GM23248 (cell line): ENCODE data around the gene DNAJB7. TPM values are rescaled to one million over a fixed set of nuclear protein-coding genes. Genes with fewer than 3 reads are reported as not detected.
"Not testable (repeated sequence)": the region's sequence is repeated elsewhere in the genome, so short reads cannot be mapped to it uniquely, and the experiment has no call there.

ENCODE experiments used
- DNase-seq: peaks from one replicate; pipeline ENCODE4 v3.0.0-alpha.2; 2015
- H2AFZ ChIP-seq: fragments of 200-600 bp; sonication (generic); 2 replicates; pipeline ENCODE4 v1.6.1; 2016; ENCODE audit warnings: antibody characterized with exemption
- H3F3A ChIP-seq: fragments of 200-600 bp; sonication (generic); 2 replicates; pipeline ENCODE4 v1.6.1; 2016; ENCODE audit warnings: mild to moderate bottlenecking, antibody characterized with exemption, mixed run types; ENCODE audit not compliant: insufficient read depth
- H3K27ac ChIP-seq: fragments of 200-600 bp; sonication (generic); 2 replicates; pipeline ENCODE4 v1.5.1; 2016; ENCODE audit warnings: mild to moderate bottlenecking
- H3K27me3 ChIP-seq: fragments of 200-600 bp; sonication (generic); replicated peaks from 2 replicates; pipeline ENCODE4 v1.6.1; 2016; ENCODE audit warnings: mild to moderate bottlenecking; ENCODE audit not compliant: insufficient read depth
- H3K36me3 ChIP-seq: fragments of 200-600 bp; sonication (generic); 2 replicates; pipeline ENCODE4 v1.6.1; 2016; ENCODE audit warnings: low read depth, mild to moderate bottlenecking
- H3K4me1 ChIP-seq: fragments of 200-600 bp; sonication (generic); 2 replicates; pipeline ENCODE4 v1.6.1; 2016; ENCODE audit warnings: mild to moderate bottlenecking; ENCODE audit not compliant: insufficient read depth
- H3K4me2 ChIP-seq: fragments of 200-600 bp; sonication (generic); one replicate; pipeline ENCODE4 v1.6.1; 2016; ENCODE audit warnings: mild to moderate bottlenecking; ENCODE audit not compliant: unreplicated experiment
- H3K4me3 ChIP-seq: fragments of 200-600 bp; sonication (generic); 2 replicates; pipeline ENCODE4 v1.5.1; 2016; ENCODE audit warnings: mild to moderate bottlenecking
- H3K79me2 ChIP-seq: fragments of 200-600 bp; sonication (generic); 2 replicates; pipeline ENCODE4 v1.6.1; 2016; ENCODE audit warnings: mild to moderate bottlenecking; ENCODE audit not compliant: insufficient read depth
- H3K9ac ChIP-seq: fragments of 200-600 bp; sonication (generic); 2 replicates; pipeline ENCODE4 v1.6.1; 2016; ENCODE audit warnings: mild to moderate bottlenecking
- H3K9me2 ChIP-seq: fragments of 200-600 bp; sonication (generic); 2 replicates; pipeline ENCODE4 v1.6.1; 2016; ENCODE audit warnings: mixed run types, mild to moderate bottlenecking, moderate library complexity; ENCODE audit not compliant: insufficient read depth
- H3K9me3 ChIP-seq: fragments of 200-600 bp; sonication (generic); one replicate; pipeline ENCODE4 v1.6.1; 2017; ENCODE audit warnings: low read depth
- H4K20me1 ChIP-seq: fragments of 200-600 bp; sonication (generic); 2 replicates; pipeline ENCODE4 v1.6.0; 2016; ENCODE audit not compliant: insufficient read depth
- EZH2 ChIP-seq: fragments of 200-600 bp; sonication (generic); IDR thresholded peaks from 2 replicates; pipeline ENCODE4 v1.6.1; 2018; ENCODE audit warnings: antibody characterized with exemption, mild to moderate bottlenecking; ENCODE audit not compliant: insufficient read depth, poor library complexity, severe bottlenecking
- EZH2phosphoT487 ChIP-seq: fragments of 200-600 bp; sonication (generic); IDR thresholded peaks from 2 replicates; pipeline ENCODE4 v1.6.1; 2018; ENCODE audit warnings: antibody characterized with exemption, moderate library complexity, mild to moderate bottlenecking, low read depth; ENCODE audit not compliant: insufficient read depth
- WGBS, 2 experiments: methylation state at CpG; one replicate each; pipeline ENCODE4 v1.1.6; 2015 to 2017; ENCODE audit warnings: low lambda C conversion rate in 2 of 2, low coverage in 1 of 2; ENCODE audit errors: missing lambda C conversion rate in 2 of 2; 5-methylcytosine and 5-hydroxymethylcytosine counted together
- in situ Hi-C: fragments of 300-500 bp; cut with MboI; formaldehyde crosslinking; loops from 2 replicates; pipeline ENCODE4 v1.15.0; 2020
- polyA plus RNA-seq: library from polyadenylated mRNA; unstranded; fragments of >200 nt; fragmentation: Nextera tagmentation; extraction: Ambion mirVana; gene quantifications from 2 replicates; pipeline ENCODE4 v1.2.1, GENCODE V29; 2016
- total RNA-seq: library from RNA; depleted of rRNA; stranded (reverse); fragments of >200 nt; shearing (Covaris generic); gene quantifications from 2 replicates; pipeline ENCODE4 v1.2.3, GENCODE V29; 2014

DNAJB7 gene
- total and polyA plus RNA-seq, 2 experiments from 2014 or later: 0.23 TPM; not detected in 1

DNA sequence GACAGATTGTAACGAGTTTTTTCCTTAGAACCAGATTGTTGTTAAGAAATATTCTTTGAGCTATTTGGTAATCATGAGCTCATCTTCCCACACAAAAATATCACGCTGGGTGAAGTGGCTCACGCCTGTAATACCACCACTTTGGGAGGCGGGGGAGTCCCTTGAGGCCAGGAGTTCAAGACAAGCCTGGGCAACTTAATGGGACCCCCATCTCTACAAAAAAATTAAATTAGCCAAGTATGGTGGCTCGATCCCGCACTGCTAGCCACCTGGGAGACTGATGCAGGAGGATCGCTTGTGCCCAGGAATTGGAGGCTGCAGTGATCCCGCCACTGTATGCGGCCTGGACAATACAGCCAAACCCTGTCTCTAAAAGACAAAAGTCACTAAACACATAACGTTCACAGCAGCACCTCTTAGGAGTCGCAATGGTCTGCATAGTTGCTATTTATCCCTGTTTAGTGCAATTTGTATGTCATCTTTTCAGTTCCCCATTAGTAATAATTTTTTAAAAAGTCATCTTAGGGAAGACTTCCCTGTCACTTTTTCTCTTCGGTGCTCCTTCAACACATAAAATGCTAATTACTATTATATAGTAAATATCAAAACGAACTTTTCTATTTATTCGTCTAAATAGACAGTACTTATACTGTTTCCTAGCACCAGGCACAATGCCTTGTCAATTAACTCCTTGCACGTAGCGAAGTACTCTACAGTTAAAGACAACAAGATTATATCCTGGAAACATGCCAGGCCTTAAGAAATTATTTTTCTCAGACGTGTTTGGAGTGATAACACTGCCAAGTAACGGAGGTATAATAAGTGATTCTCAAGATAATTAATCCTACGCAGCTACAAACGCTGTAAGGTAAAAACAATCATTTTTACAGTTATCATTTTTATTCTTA, 6.6 kb downstream of the DNAJB7 start:
- peak; percentile 82 for DNase-seq
- 15 to 17% methylated on average over 20 of the region's 20 CpGs for WGBS, 2 experiments
- H3K9ac ChIP-seq: peak overlapping the region; percentile 100

DNA sequence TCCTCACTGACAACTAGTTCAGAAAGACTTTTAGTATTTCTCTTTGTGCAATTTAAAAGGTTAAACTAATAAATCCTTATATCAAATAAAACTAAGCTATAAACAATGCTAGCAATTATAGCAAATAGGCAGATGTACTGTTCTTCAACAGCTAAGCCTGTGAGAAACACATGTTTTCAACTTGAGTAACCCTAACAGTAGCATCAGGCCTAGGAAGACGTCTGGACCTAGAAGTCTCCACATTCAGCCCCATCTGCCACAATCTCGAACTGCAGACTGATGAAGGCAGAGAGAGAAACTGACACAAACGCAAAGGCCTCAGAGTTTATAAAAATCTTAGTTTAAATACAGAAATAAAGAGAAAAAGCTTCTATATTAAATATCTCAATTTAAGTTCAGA, 8.0 kb downstream of the DNAJB7 start:
- Histone ChIP-seq H3K4me1 (peaks cover 38% of the 10 kb centered on the region), H4K20me1 (peaks cover 6% of the 10 kb centered on the region; the same call in 1 of the 2 replicates), H3K4me2 (peak overlapping the region; percentile 86), H3K27me3 (no peaks in the 10 kb centered on the region), H3K9me2 (no peaks in the 10 kb centered on the region), H3K9me3 (no peaks in the 10 kb centered on the region), H3K9ac (peak overlapping the region; percentile 100), H3K4me3 (peak overlapping the region; percentile 100), H3K27ac (peak overlapping the region; percentile 99), H3F3A (peaks cover 20% of the 10 kb centered on the region; the same call in 1 of the 2 replicates), H3K79me2 (peaks cover 95% of the 10 kb centered on the region), H3K36me3 (peaks cover 8% of the 10 kb centered on the region; the same call in 1 of the 2 replicates), H2AFZ (no peak overlapping the region)
- in situ Hi-C loops: no loop called here
- WGBS, 2 experiments: 28 to 29% methylated on average over 3 of the region's 3 CpGs
- TF ChIP-seq EZH2phosphoT487: no peak
- peak; percentile 48 for DNase-seq

More for the DNA sequence above, 6.6 kb downstream of the DNAJB7 start:
- no peak for TF ChIP-seq EZH2phosphoT487
- no peak for TF ChIP-seq EZH2
- Histone ChIP-seq H2AFZ (peak overlapping the region; percentile 92), H3K9me2 (no peaks in the 10 kb centered on the region), H3K36me3 (no peaks in the 10 kb centered on the region), H3K9me3 (no peaks in the 10 kb centered on the region), H3K4me3 (peak overlapping the region; percentile 100), H3K27me3 (no peaks in the 10 kb centered on the region), H3K79me2 (peaks cover 95% of the 10 kb centered on the region), H4K20me1 (peaks cover 6% of the 10 kb centered on the region; the same call in 1 of the 2 replicates), H3K27ac (peak overlapping the region; percentile 99), H3K4me1 (peaks cover 42% of the 10 kb centered on the region), H3K4me2 (peak overlapping the region; percentile 86), H3F3A (peaks cover 20% of the 10 kb centered on the region; the same call in 1 of the 2 replicates)
- in situ Hi-C loops: no loop called here

DNA sequence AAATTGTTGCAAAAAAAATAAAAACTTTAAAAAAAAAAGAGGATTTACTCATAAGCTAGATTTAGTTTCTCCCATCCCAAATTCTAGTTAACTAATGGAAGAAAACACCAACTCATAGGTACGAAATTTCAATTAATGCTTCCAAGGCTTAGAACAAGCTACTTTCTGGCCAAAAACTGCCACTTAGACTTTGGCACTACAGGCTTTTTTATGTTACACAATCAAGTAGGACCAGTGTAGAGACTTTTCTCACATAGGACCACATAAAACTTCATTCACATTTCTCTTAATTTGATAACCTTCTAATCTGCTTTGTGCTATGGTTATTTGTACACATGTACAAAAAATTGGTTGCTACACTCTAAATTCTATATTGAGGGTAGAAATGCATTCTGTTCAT, 8.6 kb downstream of the DNAJB7 start:
- Histone ChIP-seq H3K79me2 (peaks cover 95% of the 10 kb centered on the region), H3K9ac (peak overlapping the region; percentile 100), H3K4me1 (peaks cover 33% of the 10 kb centered on the region), H3K4me2 (peak overlapping the region; percentile 86), H3K27me3 (no peaks in the 10 kb centered on the region), H3F3A (peaks cover 20% of the 10 kb centered on the region; the same call in 1 of the 2 replicates), H3K4me3 (peak overlapping the region; percentile 100), H3K27ac (peak overlapping the region; percentile 99), H3K36me3 (peaks cover 14% of the 10 kb centered on the region; the same call in 1 of the 2 replicates), H4K20me1 (peaks cover 6% of the 10 kb centered on the region; the same call in 1 of the 2 replicates), H3K9me2 (no peaks in the 10 kb centered on the region), H2AFZ (no peak overlapping the region), H3K9me3 (no peaks in the 10 kb centered on the region)
- in situ Hi-C loops: no loop called here
- WGBS, 2 experiments: 66 to 71% methylated on average over 1 of the region's 1 CpG
- DNase-seq: peak; percentile 11
- TF ChIP-seq EZH2phosphoT487: no peak
- TF ChIP-seq EZH2: no peak

DNA sequence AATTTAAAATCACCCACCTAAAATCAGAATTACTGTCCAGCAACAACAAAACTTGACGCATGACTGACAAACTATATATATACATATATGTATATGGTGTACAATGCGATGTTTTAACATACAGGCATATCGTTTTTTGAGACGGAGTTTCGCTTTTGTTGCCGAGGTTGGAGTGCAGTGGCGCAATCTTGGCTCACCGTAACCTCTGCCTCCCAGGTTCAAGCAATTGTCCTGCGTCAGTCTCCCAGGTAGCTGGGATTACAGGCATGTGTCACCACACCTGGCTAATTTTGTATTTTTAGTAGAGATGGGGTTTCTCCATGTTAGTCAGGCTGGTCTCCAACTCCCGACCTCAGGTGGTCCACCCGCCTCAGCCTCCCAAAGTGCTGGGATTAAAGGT, 16.1 kb downstream of the DNAJB7 start:
- H3K9me2 ChIP-seq, H3K27me3 ChIP-seq, H3K4me2 ChIP-seq, H3K27ac ChIP-seq, H4K20me1 ChIP-seq, H2AFZ ChIP-seq, H3K4me3 ChIP-seq, DNase-seq, H3K9ac ChIP-seq, in situ Hi-C loops, H3K9me3 ChIP-seq, H3F3A ChIP-seq, H3K4me1 ChIP-seq: not testable (repeated sequence)
- Histone ChIP-seq H3K36me3 (peaks cover 63% of the 10 kb centered on the region), H3K79me2 (peaks cover 98% of the 10 kb centered on the region)
- 85 to 86% methylated on average over 11 of the region's 11 CpGs for WGBS, 2 experiments
